22Rv1 (cell line): Measurements from ENCODE around the gene JARID2.

ENCODE experiments used
- H3K27ac ChIP-seq: fragments of 450-650 bp; 2 replicates; pipeline ENCODE4 v1.5.1; 2017
- CTCF ChIP-seq: fragments of 450-650 bp; IDR thresholded peaks from 2 replicates; pipeline ENCODE4 v1.5.1; 2017; ENCODE audit warnings: mild to moderate bottlenecking
- ZFX ChIP-seq: fragments of 450-650 bp; IDR thresholded peaks from 2 replicates; pipeline ENCODE4 v1.6.1; 2017; ENCODE audit warnings: antibody characterized with exemption, borderline replicate concordance

JARID2 gene

DNA sequence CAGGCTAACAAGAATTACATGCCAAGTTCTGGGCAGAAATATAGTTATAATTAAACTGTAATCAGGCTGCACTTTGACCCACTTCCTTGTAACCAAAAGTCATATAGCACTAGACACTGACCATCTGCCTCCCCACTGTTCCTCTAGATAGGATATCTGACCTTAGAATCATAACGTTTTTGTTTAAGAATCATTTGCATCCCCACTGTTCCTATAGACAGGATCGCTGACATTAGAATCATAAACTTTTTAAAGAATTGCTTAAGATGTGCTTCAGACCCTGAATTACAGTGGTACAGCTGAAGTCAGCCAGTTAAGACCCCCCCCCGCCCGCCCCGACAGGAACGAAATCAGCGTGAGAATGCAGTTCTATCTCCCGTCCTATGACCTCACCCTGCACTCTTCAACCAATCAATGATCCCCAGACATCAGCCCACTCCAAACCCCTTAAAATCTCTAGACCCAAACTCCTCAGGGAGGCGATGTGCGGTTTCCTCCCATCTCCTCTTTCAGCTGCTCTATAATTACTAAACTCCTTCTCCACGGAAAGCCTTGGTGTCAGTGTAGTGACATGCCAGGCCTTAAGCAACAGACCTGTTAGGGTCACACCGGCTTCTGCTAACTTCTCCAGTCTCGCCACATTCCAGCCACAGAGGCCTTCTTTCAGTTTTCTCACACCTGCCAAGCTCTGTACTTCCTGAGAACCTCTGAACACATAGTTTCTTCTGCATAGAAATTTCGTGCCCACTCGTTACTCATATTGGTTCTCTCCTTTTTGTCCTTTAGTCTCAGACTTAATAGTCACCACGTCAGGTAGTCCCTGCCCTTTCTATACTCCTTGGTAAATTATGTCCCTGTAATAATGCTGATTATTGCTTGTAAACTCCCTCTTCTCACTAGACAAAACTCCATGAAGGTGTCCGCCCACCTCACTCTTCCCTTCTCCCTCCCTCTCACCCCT lies 323.4 kb downstream of the JARID2 start:
- no peak overlapping the region for H3K27ac ChIP-seq

GRCh38 chr6:15570171-15570570 lies 324.3 kb downstream of the JARID2 start:
- no peak for TF ChIP-seq CTCF
- no peak for TF ChIP-seq ZFX

More for the DNA sequence above, 323.4 kb downstream of the JARID2 start:
- TF ChIP-seq ZFX (no peak), CTCF (no peak)

More at GRCh38 chr6:15570171-15570570, 324.3 kb downstream of the JARID2 start:
- no peak overlapping the region for H3K27ac ChIP-seq
